HG02870 (cell line): Measurements from ENCODE around the gene MACROD2.
A peak's percentile ranks its signal among the peaks of the same experiment; 100 is the strongest.

Experiments
- ATAC-seq: cut with Tn5 transposase; IDR thresholded peaks from one replicate; pipeline ENCODE4 v1.9.1; 2021; ENCODE audit warnings: mild to moderate bottlenecking, moderate library complexity; ENCODE audit not compliant: unreplicated experiment

Gene MACROD2

GRCh38 chr20:14332866-14333265 lies 337.6 kb downstream of the MACROD2 start:
- no peak for ATAC-seq

GRCh38 chr20:14333721-14334120 lies 338.4 kb downstream of the MACROD2 start:
- no peak for ATAC-seq

GRCh38 chr20:14334306-14334930 lies 339.1 kb downstream of the MACROD2 start:
- ATAC-seq: no peak

GRCh38 chr20:14335052-14335451 lies 339.7 kb downstream of the MACROD2 start:
- ATAC-seq: no peak

- ATAC-seq: no peak
Observed at GRCh38 chr20:14336686-14337085, 341.4 kb downstream of the MACROD2 start.

- peak; percentile 97 for ATAC-seq
Observed at GRCh38 chr20:14337400-14338171, 342.3 kb downstream of the MACROD2 start, which contains the start of gene FLRT3. TSS of gene FLRT3 (minus strand) at chr20:14337612. CDS start at chr20:14327506, 10,106 bp downstream.

- no peak for ATAC-seq
Observed at GRCh38 chr20:14341801-14342200, 346.5 kb downstream of the MACROD2 start.

GRCh38 chr20:14342918-14343317 lies 347.6 kb downstream of the MACROD2 start:
- ATAC-seq: no peak

- ATAC-seq: no peak
Observed at GRCh38 chr20:14343491-14344065, 348.3 kb downstream of the MACROD2 start.

- no peak for ATAC-seq
Observed at GRCh38 chr20:14344746-14345145, 349.4 kb downstream of the MACROD2 start.

- ATAC-seq: no peak
Observed at GRCh38 chr20:14355791-14356190, 360.5 kb downstream of the MACROD2 start.

GRCh38 chr20:14360416-14360815 lies 365.1 kb downstream of the MACROD2 start:
- no peak for ATAC-seq

GRCh38 chr20:14361509-14362345 lies 366.4 kb downstream of the MACROD2 start:
- ATAC-seq: no peak

- ATAC-seq: no peak
Observed at GRCh38 chr20:14374196-14374595, 378.9 kb downstream of the MACROD2 start.

GRCh38 chr20:14375416-14375985 lies 380.2 kb downstream of the MACROD2 start:
- ATAC-seq: no peak

GRCh38 chr20:14378326-14378725 lies 383.0 kb downstream of the MACROD2 start:
- no peak for ATAC-seq

- no peak for ATAC-seq
Observed at GRCh38 chr20:14383335-14383734, 388.0 kb downstream of the MACROD2 start.

GRCh38 chr20:14384416-14385175 lies 389.3 kb downstream of the MACROD2 start:
- no peak for ATAC-seq

- no peak for ATAC-seq
Observed at GRCh38 chr20:14385176-14385740, 389.9 kb downstream of the MACROD2 start.

- no peak for ATAC-seq
Observed at GRCh38 chr20:14386726-14387125, 391.4 kb downstream of the MACROD2 start.
